Brain pericyte (primary cell): ENCODE results near the gene KHNYN.

ENCODE experiments used
- DNase-seq: peaks from one replicate; pipeline ENCODE4 v3.0.0-alpha.2; 2012; ENCODE audit warnings: low read depth, low spot score

The KHNYN gene

GRCh38 chr14:24422694-24423601, 6.8 kb upstream of the KHNYN start:
- DNase-seq = no peak

- DNase-seq = no peak
Observed at GRCh38 chr14:24425704-24426103, 4.0 kb upstream of the KHNYN start.

GRCh38 chr14:24426150-24426911, 3.4 kb upstream of the KHNYN start:
- DNase-seq = no peak

- no peak for DNase-seq
Observed at GRCh38 chr14:24426912-24427536, 2.7 kb upstream of the KHNYN start.

- no peak for DNase-seq
Observed at GRCh38 chr14:24427537-24428508, 1.9 kb upstream of the KHNYN start.

GRCh38 chr14:24428628-24429394, 943 bp upstream of the KHNYN start:
- no peak for DNase-seq

GRCh38 chr14:24430143-24430681, 458 bp downstream of the KHNYN start:
- DNase-seq = no peak

- DNase-seq = no peak
Observed at GRCh38 chr14:24430682-24431568, 1.2 kb downstream of the KHNYN start.

- DNase-seq = peak; percentile 69
Observed at GRCh38 chr14:24431569-24432258, 2.0 kb downstream of the KHNYN start.

- DNase-seq = no peak
Observed at GRCh38 chr14:24432259-24433131, 2.7 kb downstream of the KHNYN start.

GRCh38 chr14:24434036-24434435, 4.3 kb downstream of the KHNYN start:
- no peak for DNase-seq

- no peak for DNase-seq
Observed at GRCh38 chr14:24434676-24435075, 4.9 kb downstream of the KHNYN start.

- no peak for DNase-seq
Observed at GRCh38 chr14:24435192-24435810, 5.5 kb downstream of the KHNYN start.

GRCh38 chr14:24435998-24436354, 6.2 kb downstream of the KHNYN start:
- no peak for DNase-seq

- DNase-seq = no peak
Observed at GRCh38 chr14:24436355-24437019, 6.7 kb downstream of the KHNYN start.

GRCh38 chr14:24437020-24437735, 7.4 kb downstream of the KHNYN start:
- DNase-seq = no peak
